Immature natural killer cell (primary cell): ENCODE data around the gene IMPA2. TPM values are rescaled to one million over a fixed set of nuclear protein-coding genes. Genes with fewer than 3 reads are reported as not detected.
A peak's percentile ranks its signal among the peaks of the same experiment; 100 is the strongest.
"Not testable (repeated sequence)": the region's sequence is repeated elsewhere in the genome, so short reads cannot be mapped to it uniquely, and the experiment has no call there.

Experiments
- DNase-seq, 3 donors: peaks; one replicate each; pipeline ENCODE4 v3.0.0; 2022; ENCODE audit warnings: mixed read lengths in 1 of 3
- H3K27ac Mint-ChIP-seq, 6 donors: one replicate each; pipeline ENCODE4 v1.8.0; 2020; ENCODE audit warnings: mixed read lengths in 6 of 6, mild to moderate bottlenecking in 5 of 6, inconsistent platforms in 4 of 6, moderate library complexity in 3 of 6
- H3K27me3 Mint-ChIP-seq, 3 donors: one replicate each; pipeline ENCODE4 v1.8.0; 2020 to 2021; ENCODE audit warnings: low read depth in 3 of 3, mild to moderate bottlenecking in 3 of 3, mixed read lengths in 3 of 3, moderate library complexity in 3 of 3, inconsistent platforms in 1 of 3
- H3K36me3 Mint-ChIP-seq, 3 donors: one replicate each; pipeline ENCODE4 v1.8.0; 2020; ENCODE audit warnings: mixed read lengths in 3 of 3, inconsistent platforms in 2 of 3, mild to moderate bottlenecking in 2 of 3
- H3K4me1 Mint-ChIP-seq, 2 donors: one replicate each; pipeline ENCODE4 v1.8.0; 2020; ENCODE audit warnings: inconsistent platforms in 2 of 2, mild to moderate bottlenecking in 2 of 2, mixed read lengths in 2 of 2, moderate library complexity in 1 of 2
- H3K4me3 Mint-ChIP-seq, 5 donors: one replicate each; pipeline ENCODE4 v1.8.0; 2020; ENCODE audit warnings: mild to moderate bottlenecking in 5 of 5, mixed read lengths in 5 of 5, inconsistent platforms in 3 of 5, moderate library complexity in 3 of 5
- H3K9me3 Mint-ChIP-seq, 6 donors: one replicate each; pipeline ENCODE4 v1.8.0; 2020; ENCODE audit warnings: mild to moderate bottlenecking in 6 of 6, mixed read lengths in 6 of 6, inconsistent platforms in 4 of 6, moderate library complexity in 3 of 6
- polyA plus RNA-seq, 3 donors: library from polyadenylated mRNA; unstranded; fragments of 300-500 nt; fragmentation: Illumina TruSeq; gene quantifications; one replicate each; pipeline ENCODE4 v1.2.3, GENCODE V29; 2021

IMPA2 gene
- polyA plus RNA-seq, 3 donors from 2014 or later: 6.0 to 15.2 (median 13.8) TPM

GRCh38 chr18:12056034-12056883 lies 75.0 kb downstream of the IMPA2 start:
- no peaks in the 10 kb centered on the region for H3K4me1 Mint-ChIP-seq
- no peak overlapping the region for H3K27ac Mint-ChIP-seq
- H3K9me3 Mint-ChIP-seq: no peaks in the 10 kb centered on the region
- no peak for DNase-seq
- H3K4me3 Mint-ChIP-seq: no peak overlapping the region
- peaks cover 0 to 4% (median 4%) of the 10 kb centered on the region in 3 donors for H3K27me3 Mint-ChIP-seq
- no peaks in the 10 kb centered on the region for H3K36me3 Mint-ChIP-seq

DNA sequence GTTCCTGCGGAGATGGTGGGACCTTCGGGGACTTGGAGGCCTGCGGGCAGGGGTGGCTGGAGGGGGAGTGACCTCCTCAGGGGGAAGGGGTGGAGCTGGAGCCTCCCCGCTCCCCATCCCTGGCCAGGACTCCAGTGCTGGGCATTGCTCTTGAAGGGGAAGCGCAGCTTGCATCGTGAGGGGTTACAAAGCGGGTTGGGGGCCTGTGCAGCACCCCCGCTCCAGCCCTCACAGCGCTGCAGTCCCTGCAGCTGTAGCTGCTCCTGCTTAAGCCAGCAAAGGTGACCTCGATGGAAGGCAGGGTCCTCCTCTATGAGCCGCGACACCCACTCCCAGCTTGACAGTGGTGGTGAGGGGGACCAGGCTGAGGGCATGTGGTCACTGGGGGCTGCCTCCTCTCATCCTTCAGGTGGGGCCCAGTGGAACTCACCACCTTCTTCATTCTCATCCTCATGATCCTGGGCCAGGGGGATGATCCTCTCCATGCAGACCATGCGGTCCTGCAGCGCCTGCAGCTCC lies 75.6 kb downstream of the IMPA2 start:
- Mint-ChIP-seq H3K27ac (no peak overlapping the region), H3K36me3 (no peaks in the 10 kb centered on the region), H3K27me3 (peaks cover 0 to 4% (median 4%) of the 10 kb centered on the region in 3 donors), H3K4me3 (no peak overlapping the region), H3K4me1 (no peaks in the 10 kb centered on the region), H3K9me3 (no peaks in the 10 kb centered on the region)
- DNase-seq: no peak

GRCh38 chr18:12057419-12058039 lies 76.2 kb downstream of the IMPA2 start:
- Mint-ChIP-seq H3K4me1 (no peaks in the 10 kb centered on the region), H3K9me3 (no peaks in the 10 kb centered on the region), H3K36me3 (no peaks in the 10 kb centered on the region), H3K4me3 (no peak overlapping the region), H3K27me3 (peaks cover 0 to 4% (median 4%) of the 10 kb centered on the region in 3 donors), H3K27ac (no peak overlapping the region)
- no peak for DNase-seq

DNA sequence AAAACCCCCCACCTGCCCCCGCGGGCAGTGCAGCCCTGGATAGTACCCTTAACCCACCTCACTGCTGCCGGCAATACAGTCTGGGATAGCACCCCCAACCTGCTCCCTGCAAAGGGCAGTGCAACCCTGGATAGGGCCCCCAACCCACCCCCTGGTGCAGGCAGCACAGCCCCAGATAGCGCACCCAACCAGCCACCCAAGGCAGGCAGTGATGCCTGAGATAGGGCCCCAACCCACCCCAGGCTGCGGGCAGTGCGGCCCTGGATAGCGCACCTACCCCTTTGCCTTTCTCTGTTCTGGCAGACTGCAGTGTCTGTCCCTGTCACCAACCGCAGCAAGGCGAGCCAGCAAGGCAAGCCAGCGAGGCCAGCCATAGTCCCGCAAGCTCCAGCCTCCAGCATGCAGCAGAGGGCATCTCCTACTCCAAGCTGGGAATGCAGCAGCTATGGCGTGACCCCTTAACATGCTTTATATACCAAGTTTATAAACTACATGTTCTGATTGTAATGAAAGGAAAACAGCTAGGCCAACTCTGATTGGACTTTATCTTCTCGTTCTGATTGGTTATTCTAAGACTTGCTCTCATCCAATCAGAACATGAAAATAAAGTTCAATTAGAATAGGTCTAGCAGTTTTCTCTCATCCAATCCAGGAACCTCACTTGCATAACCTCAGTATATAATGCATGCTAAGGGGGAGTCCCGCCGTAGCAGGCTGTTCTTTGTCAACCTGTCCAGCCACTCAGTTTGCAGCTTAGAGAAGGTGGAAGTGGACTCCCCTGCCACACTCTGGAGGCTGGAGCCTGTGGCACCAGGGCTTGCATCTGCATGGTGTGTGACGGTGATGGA lies 78.3 kb downstream of the IMPA2 start:
- peaks cover 0 to 4% (median 0%) of the 10 kb centered on the region in 3 donors for H3K27me3 Mint-ChIP-seq
- H3K27ac Mint-ChIP-seq: peak overlapping the region in 1 of 6 donors; percentile 69

GRCh38 chr18:12060182-12060870 lies 79.0 kb downstream of the IMPA2 start:
- H3K4me3 Mint-ChIP-seq: no peak overlapping the region
- no peaks in the 10 kb centered on the region for H3K36me3 Mint-ChIP-seq
- no peaks in the 10 kb centered on the region for H3K9me3 Mint-ChIP-seq
- H3K4me1 Mint-ChIP-seq: no peaks in the 10 kb centered on the region
- no peak overlapping the region for H3K27ac Mint-ChIP-seq
- H3K27me3 Mint-ChIP-seq: peaks cover 0 to 4% (median 0%) of the 10 kb centered on the region in 3 donors
- no peak for DNase-seq

More for the DNA sequence above, 78.3 kb downstream of the IMPA2 start:
- H3K4me1 Mint-ChIP-seq: no peaks in the 10 kb centered on the region
- DNase-seq: no peak
- no peak overlapping the region for H3K4me3 Mint-ChIP-seq
- no peaks in the 10 kb centered on the region for H3K9me3 Mint-ChIP-seq
- no peaks in the 10 kb centered on the region for H3K36me3 Mint-ChIP-seq

DNA sequence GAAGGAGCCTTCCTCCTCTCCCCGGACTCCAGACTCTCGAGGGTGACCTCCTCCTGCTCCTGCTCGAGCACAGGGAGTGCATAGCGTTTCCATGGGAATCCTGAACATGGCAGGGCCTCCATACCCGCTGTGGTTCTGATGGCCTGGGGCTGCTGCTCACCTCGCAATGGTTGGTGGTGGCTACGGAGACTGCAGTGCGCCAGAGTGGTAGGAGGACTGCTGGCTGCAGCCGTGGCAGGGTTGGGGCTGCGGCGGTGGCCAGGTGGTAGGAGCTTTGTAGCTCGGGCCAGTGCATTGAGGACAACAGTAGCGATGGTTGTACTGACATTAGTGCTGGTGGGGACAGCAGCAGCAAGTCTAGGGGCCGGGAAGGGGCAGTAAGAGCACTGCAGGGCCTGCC lies 80.4 kb downstream of the IMPA2 start:
- no peaks in the 10 kb centered on the region for H3K4me1 Mint-ChIP-seq
- H3K36me3 Mint-ChIP-seq: no peaks in the 10 kb centered on the region
- peaks cover 0 to 4% (median 0%) of the 10 kb centered on the region in 3 donors for H3K27me3 Mint-ChIP-seq
- H3K27ac Mint-ChIP-seq: no peak overlapping the region
- no peaks in the 10 kb centered on the region for H3K9me3 Mint-ChIP-seq
- DNase-seq: no peak
- H3K4me3 Mint-ChIP-seq: no peak overlapping the region

GRCh38 chr18:12062974-12063373 lies 81.7 kb downstream of the IMPA2 start:
- H3K4me1 Mint-ChIP-seq: no peaks in the 10 kb centered on the region
- H3K4me3 Mint-ChIP-seq: no peak overlapping the region
- H3K27ac Mint-ChIP-seq: no peak overlapping the region
- H3K36me3 Mint-ChIP-seq: no peaks in the 10 kb centered on the region
- peaks cover 0 to 4% (median 0%) of the 10 kb centered on the region in 3 donors for H3K27me3 Mint-ChIP-seq
- no peak for DNase-seq
- H3K9me3 Mint-ChIP-seq: no peaks in the 10 kb centered on the region

GRCh38 chr18:12064086-12064763 lies 82.9 kb downstream of the IMPA2 start:
- H3K9me3 Mint-ChIP-seq: no peaks in the 10 kb centered on the region
- H3K27me3 Mint-ChIP-seq: no peaks in the 10 kb centered on the region
- no peak for DNase-seq
- H3K4me3 Mint-ChIP-seq: no peak overlapping the region
- H3K4me1 Mint-ChIP-seq: no peaks in the 10 kb centered on the region
- no peaks in the 10 kb centered on the region for H3K36me3 Mint-ChIP-seq
- H3K27ac Mint-ChIP-seq: no peak overlapping the region

- Mint-ChIP-seq H3K4me1 (no peaks in the 10 kb centered on the region), H3K27ac (no peak overlapping the region), H3K27me3 (peaks cover 0 to under 1% (median 0%) of the 10 kb centered on the region in 3 donors), H3K36me3 (no peaks in the 10 kb centered on the region), H3K4me3 (no peak overlapping the region), H3K9me3 (no peaks in the 10 kb centered on the region)
- no peak for DNase-seq
Measured at GRCh38 chr18:12065397-12065796, 84.1 kb downstream of the IMPA2 start.

DNA sequence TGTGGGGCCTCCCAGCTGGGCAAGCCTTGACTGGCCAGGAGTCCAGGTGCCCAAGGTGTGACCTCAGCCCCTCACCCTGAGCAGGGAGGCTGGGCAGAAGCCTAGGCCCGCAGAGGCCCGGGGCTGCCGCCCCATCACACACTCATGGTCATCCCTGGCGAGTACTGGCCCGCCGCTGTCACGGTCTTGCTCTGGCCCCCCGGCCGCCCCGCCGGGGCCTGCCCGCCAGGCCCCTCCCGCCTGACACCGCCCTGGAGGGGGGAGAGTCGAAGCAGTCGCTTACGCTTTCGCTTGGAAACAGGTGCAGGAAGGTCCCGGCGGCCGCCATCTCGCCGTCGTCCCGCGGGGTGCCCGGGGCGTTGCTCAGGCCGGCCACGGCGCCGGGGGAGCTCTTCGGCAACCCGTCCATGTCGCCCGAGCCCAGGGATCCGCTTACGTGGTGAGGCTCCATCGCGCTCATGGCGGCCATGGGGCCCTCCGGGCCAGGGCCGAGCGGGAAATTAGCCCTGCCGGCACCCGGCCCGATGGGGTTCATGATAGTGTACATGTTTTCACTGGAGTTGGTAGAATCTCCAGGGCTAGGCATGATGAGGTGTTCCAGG lies 85.7 kb downstream of the IMPA2 start:
- no peaks in the 10 kb centered on the region for H3K36me3 Mint-ChIP-seq
- H3K4me3 Mint-ChIP-seq: no peak overlapping the region
- H3K4me1 Mint-ChIP-seq: no peaks in the 10 kb centered on the region
- H3K27me3 Mint-ChIP-seq: peaks cover 0 to 2% (median under 1%) of the 10 kb centered on the region in 3 donors
- H3K9me3 Mint-ChIP-seq: no peaks in the 10 kb centered on the region
- DNase-seq: no peak
- no peak overlapping the region for H3K27ac Mint-ChIP-seq

DNA sequence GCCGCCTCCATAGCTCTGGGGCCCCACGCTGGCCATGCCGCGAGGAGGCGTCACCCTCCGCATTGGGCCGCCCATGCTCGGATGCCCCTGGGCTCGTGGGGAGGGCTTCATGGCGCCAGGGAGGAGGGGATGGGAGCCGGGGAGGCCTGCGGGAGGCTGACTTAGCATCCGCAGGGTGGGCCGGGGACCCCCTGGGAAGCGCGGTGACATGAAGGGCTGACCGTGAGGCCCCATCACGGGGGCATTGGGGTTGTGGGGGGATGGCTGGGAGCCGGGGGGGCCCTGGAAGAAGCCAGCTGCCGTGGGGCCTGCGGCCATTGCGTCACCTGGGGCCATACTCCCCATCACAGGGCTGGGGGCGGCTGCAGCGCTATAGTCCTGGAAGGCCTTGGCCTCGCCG lies 86.4 kb downstream of the IMPA2 start:
- H3K4me3 Mint-ChIP-seq: no peak overlapping the region
- no peak for DNase-seq
- H3K36me3 Mint-ChIP-seq: no peaks in the 10 kb centered on the region
- no peaks in the 10 kb centered on the region for H3K4me1 Mint-ChIP-seq
- H3K27me3 Mint-ChIP-seq: peaks cover 0 to 3% (median 2%) of the 10 kb centered on the region in 3 donors
- H3K9me3 Mint-ChIP-seq: no peaks in the 10 kb centered on the region
- H3K27ac Mint-ChIP-seq: no peak overlapping the region

DNA sequence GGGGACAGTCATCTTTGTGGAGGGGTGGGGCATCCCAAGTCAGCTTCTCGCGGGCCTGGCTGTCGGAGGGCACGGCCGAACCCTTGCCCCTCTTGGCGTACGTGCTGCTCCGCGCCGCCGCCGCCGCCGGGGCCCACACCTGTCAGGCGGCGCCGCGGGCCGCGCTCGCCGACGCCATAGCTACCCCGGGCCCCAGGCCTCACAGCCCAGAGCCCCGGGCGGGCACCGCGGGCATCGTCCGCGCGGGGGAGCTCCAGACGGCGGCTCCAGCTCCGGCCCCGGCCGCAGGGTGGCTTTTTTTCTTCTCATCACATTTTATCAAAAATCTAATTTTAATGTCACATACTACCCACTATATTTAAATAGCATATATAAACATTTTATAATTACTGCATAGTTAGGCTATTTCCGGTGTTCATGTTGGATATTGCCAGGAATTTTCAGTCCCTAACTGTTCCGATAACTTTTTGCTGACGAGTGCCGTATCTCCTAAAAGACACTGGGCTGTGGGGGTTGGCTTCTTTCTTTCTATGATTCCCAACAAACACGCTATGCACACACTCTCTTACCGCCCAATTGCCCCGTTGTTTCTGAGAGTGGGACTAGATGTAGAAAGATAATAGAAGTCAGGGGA lies 87.1 kb downstream of the IMPA2 start:
- not testable (repeated sequence) for H3K4me1 Mint-ChIP-seq, H3K4me3 Mint-ChIP-seq, H3K9me3 Mint-ChIP-seq

More for the DNA sequence above, 87.1 kb downstream of the IMPA2 start:
- H3K36me3 Mint-ChIP-seq, H3K27ac Mint-ChIP-seq, H3K27me3 Mint-ChIP-seq, DNase-seq: not testable (repeated sequence)
